K562 (cell line): Measurements from ENCODE around the gene IDNK. TPM values are rescaled to one million over a fixed set of nuclear protein-coding genes. Genes with fewer than 3 reads are reported as not detected.

ENCODE experiments used
- CHD7 ChIP-seq: fragments of 200-600 bp; sonication (generic); IDR thresholded peaks from one replicate; pipeline ENCODE4 v1.6.1; 2012; ENCODE audit warnings: mild to moderate bottlenecking, low read depth, low read length, inconsistent platforms
- MECOM ChIP-seq: fragments of 250-450 bp; sonication (Bioruptor Pico); IDR thresholded peaks from 2 replicates; pipeline ENCODE4 v1.8.0; 2022; ENCODE audit warnings: inconsistent platforms
- NFIX ChIP-seq: fragments of 250-450 bp; sonication (Bioruptor Pico); IDR thresholded peaks from 2 replicates; pipeline ENCODE4 v1.4.0; 2020; ENCODE audit warnings: low read depth, mild to moderate bottlenecking, moderate library complexity
- polyA plus RNA-seq, 8 experiments: library from polyadenylated mRNA; depleted of rRNA in 4 of 8; stranded (reverse) in 5 of 8; unstranded in 3 of 8; fragments of >200 nt; fragmentation: Nextera tagmentation in 2 of 8; fragmentation: Illumina TruSeq in 1 of 8; extraction: Ambion mirVana in 2 of 8; extraction: Trizol in 1 of 8; gene quantifications; 2 replicates each; pipeline versions ENCODE4 v1.2.1 to v1.2.3, GENCODE V29; 2011 to 2014; ENCODE audit warnings: inconsistent platforms in 1 of 8, missing spikeins in 1 of 8
- total RNA-seq, 7 experiments: library from RNA; depleted of rRNA in 6 of 7; stranded (reverse); fragments of >200 nt in 6 of 7; fragmentation: Illumina TruSeq in 2 of 7; extraction: Trizol in 2 of 7; gene quantifications; 2 replicates each; pipeline versions ENCODE4 v1.2.1 to v1.2.3, GENCODE V29; 2011 to 2021; ENCODE audit warnings: low replicate concordance in 1 of 7
- TF ChIP-seq, protein P1 (sequence below): fragments of 450-650 bp; formaldehyde crosslinking; IDR thresholded peaks from 2 replicates; pipeline ENCODE4 v1.4.0; 2020; ENCODE audit warnings: mild to moderate bottlenecking, moderate library complexity

Gene IDNK
- total and polyA plus RNA-seq, 9 of the 15 experiments (the other 6 are each of a cell fraction or from before 2014, with no cell fraction given): 0.41 to 1.1 (median 0.55) TPM

DNA sequence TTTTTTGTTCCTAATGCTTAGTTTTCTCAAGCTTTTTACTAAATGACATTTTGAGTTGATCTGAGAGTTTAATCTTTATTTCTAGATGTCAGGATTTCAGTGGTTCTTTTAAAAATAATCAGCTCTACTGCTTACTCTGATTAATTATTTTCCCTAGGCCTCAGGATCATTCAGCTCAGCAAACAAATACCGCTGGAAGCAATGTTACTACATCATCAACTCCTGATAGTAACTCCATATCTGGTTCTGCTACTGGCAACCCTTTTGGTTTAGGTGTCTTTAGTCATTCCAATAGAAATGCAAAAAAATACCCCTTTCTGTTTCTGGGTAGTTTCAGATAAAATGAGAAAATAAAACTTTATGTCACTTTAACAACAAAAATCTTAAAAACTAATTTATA lies 5.6 kb upstream of the IDNK start (continued):
- TF ChIP-seq CHD7 (no peak), MECOM (CRISPR knock-in tag) (no peak), NFIX (CRISPR knock-in tag) (no peak)
- TF ChIP-seq, protein P1, sequence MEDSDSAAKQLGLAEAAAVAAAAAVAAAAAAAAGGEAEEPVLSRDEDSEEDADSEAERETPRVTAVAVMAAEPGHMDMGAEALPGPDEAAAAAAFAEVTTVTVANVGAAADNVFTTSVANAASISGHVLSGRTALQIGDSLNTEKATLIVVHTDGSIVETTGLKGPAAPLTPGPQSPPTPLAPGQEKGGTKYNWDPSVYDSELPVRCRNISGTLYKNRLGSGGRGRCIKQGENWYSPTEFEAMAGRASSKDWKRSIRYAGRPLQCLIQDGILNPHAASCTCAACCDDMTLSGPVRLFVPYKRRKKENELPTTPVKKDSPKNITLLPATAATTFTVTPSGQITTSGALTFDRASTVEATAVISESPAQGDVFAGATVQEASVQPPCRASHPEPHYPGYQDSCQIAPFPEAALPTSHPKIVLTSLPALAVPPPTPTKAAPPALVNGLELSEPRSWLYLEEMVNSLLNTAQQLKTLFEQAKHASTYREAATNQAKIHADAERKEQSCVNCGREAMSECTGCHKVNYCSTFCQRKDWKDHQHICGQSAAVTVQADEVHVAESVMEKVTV (CRISPR knock-in tag): no peak
